MCF 10A (cell line): Measurements from ENCODE around the gene MAGI1. TPM values are rescaled to one million over a fixed set of nuclear protein-coding genes. Genes with fewer than 3 reads are reported as not detected.

ENCODE experiments used
- BruUV-seq: library from RNA; stranded (reverse); fragments of 400-500 nt; replicated peaks from 2 replicates; lab custom pipeline; 2021; lab: Mats Ljungman, UMichigan
- CTCF ChIA-PET: fragments of 300-600 bp; sonication (Branson Sonifier 250); formaldehyde crosslinking; extraction: SDS; loops from one replicate; lab custom pipeline; 2021; ENCODE audit warnings: antibody characterized with exemption, inconsistent platforms; lab: Yijun Ruan, JAX
- POLR2A ChIA-PET: fragments of 300-600, 350-650 bp; sonication (Branson Sonifier 250); formaldehyde crosslinking; extraction: SDS; loops from one replicate; lab custom pipeline; 2020; ENCODE audit warnings: antibody characterized with exemption, inconsistent platforms; lab: Yijun Ruan, JAX
- DNase-seq: peaks from one replicate; pipeline ENCODE4 v3.0.0-alpha.2; 2018; ENCODE audit not compliant: unreplicated experiment
- H3K27ac Mint-ChIP-seq: one replicate; pipeline ENCODE4 v1.8.0; 2022; ENCODE audit warnings: mild to moderate bottlenecking, low read depth, mixed read lengths; ENCODE audit not compliant: unreplicated experiment
- H3K27me3 Mint-ChIP-seq: one replicate; pipeline ENCODE4 v1.8.0; 2022; ENCODE audit warnings: mixed read lengths; ENCODE audit not compliant: insufficient read depth, unreplicated experiment
- H3K36me3 Mint-ChIP-seq: one replicate; pipeline ENCODE4 v1.8.0; 2022; ENCODE audit warnings: mild to moderate bottlenecking, moderate library complexity, mixed read lengths; ENCODE audit not compliant: insufficient read depth, unreplicated experiment
- H3K4me1 Mint-ChIP-seq: one replicate; pipeline ENCODE4 v1.8.0; 2022; ENCODE audit warnings: mixed read lengths; ENCODE audit not compliant: insufficient read depth, unreplicated experiment
- H3K4me3 Mint-ChIP-seq: one replicate; pipeline ENCODE4 v1.8.0; 2022; ENCODE audit warnings: mild to moderate bottlenecking, moderate library complexity, mixed read lengths; ENCODE audit not compliant: unreplicated experiment
- H3K9me3 Mint-ChIP-seq: one replicate; pipeline ENCODE4 v1.8.0; 2022; ENCODE audit warnings: mixed read lengths; ENCODE audit not compliant: unreplicated experiment
- CTCF ChIP-seq: fragments of 200-600 bp; IDR thresholded peaks from one replicate; pipeline ENCODE4 v1.8.0; 2022; ENCODE audit warnings: antibody characterized with exemption, mild to moderate bottlenecking; ENCODE audit not compliant: unreplicated experiment
- intact Hi-C: fragments of 100-400 bp; cut with micrococcal nuclease; formaldehyde crosslinking; loops from 2 replicates; pipeline ENCODE4 v1.14.1; 2022
- total RNA-seq: library from RNA; stranded (reverse); gene quantifications from 2 replicates; pipeline ENCODE4 v1.2.3, GENCODE V29; 2022

MAGI1 gene
- total RNA-seq, 1 experiment from 2014 or later: 6.2 TPM

GRCh38 chr3:65745306-65745705 lies 293.4 kb downstream of the MAGI1 start:
- Mint-ChIP-seq H3K9me3 (no peaks in the 10 kb centered on the region), H3K27ac (no peak overlapping the region), H3K4me1 (no peaks in the 10 kb centered on the region), H3K36me3 (no peaks in the 10 kb centered on the region), H3K4me3 (no peak overlapping the region), H3K27me3 (no peaks in the 10 kb centered on the region)
- CTCF ChIA-PET: interaction anchor here (0.7 kb wide), 1 partner anchor 31 kb away, joined by 3 read pairs; no protein-coding TSS in a partner anchor
- intact Hi-C loops: no loop called here
- TF ChIP-seq CTCF: no peak
- no peak for DNase-seq
- no TSS peak for BruUV-seq
- POLR2A ChIA-PET: no interaction called here

- no peak for DNase-seq
- no TSS peak for BruUV-seq
- intact Hi-C loops: no loop called here
- no peak overlapping the region for H3K27ac Mint-ChIP-seq
- H3K27me3 Mint-ChIP-seq: no peaks in the 10 kb centered on the region
- TF ChIP-seq CTCF: no peak
- no peak overlapping the region for H3K4me3 Mint-ChIP-seq
- CTCF ChIA-PET: interaction anchor here (0.9 to 3.3 kb wide), 2 partner anchors 9 to 11 kb away, joined by 4 to 17 read pairs; no protein-coding TSS in a partner anchor
- no peaks in the 10 kb centered on the region for H3K4me1 Mint-ChIP-seq
- POLR2A ChIA-PET: no interaction called here
- no peaks in the 10 kb centered on the region for H3K36me3 Mint-ChIP-seq
- no peaks in the 10 kb centered on the region for H3K9me3 Mint-ChIP-seq
These were observed 295.8 kb downstream of the MAGI1 start for GRCh38 chr3:65742914-65743313.

- Mint-ChIP-seq H3K36me3 (no peaks in the 10 kb centered on the region), H3K27me3 (no peaks in the 10 kb centered on the region), H3K27ac (no peak overlapping the region), H3K9me3 (no peaks in the 10 kb centered on the region), H3K4me3 (no peak overlapping the region), H3K4me1 (no peaks in the 10 kb centered on the region)
- no peak for TF ChIP-seq CTCF
- POLR2A ChIA-PET: no interaction called here
- BruUV-seq: no TSS peak
- intact Hi-C loops: no loop called here
- CTCF ChIA-PET: interaction anchor here (0.6 to 3.3 kb wide), 5 partner anchors 8 to 245 kb away, joined by 3 to 17 read pairs (median 3); no protein-coding TSS in a partner anchor
- DNase-seq: no peak
These were observed 297.2 kb downstream of the MAGI1 start for GRCh38 chr3:65741540-65741939.

GRCh38 chr3:65739901-65740541 lies 298.7 kb downstream of the MAGI1 start:
- Mint-ChIP-seq H3K9me3 (no peaks in the 10 kb centered on the region), H3K27ac (no peak overlapping the region), H3K4me1 (no peaks in the 10 kb centered on the region), H3K4me3 (no peak overlapping the region), H3K27me3 (no peaks in the 10 kb centered on the region), H3K36me3 (no peaks in the 10 kb centered on the region)
- CTCF ChIA-PET: interaction anchor here (1.6 to 3.3 kb wide), 3 partner anchors 8 to 13 kb away, joined by 7 to 17 read pairs (median 8); no protein-coding TSS in a partner anchor
- intact Hi-C loops: no loop called here
- no peak for TF ChIP-seq CTCF
- POLR2A ChIA-PET: no interaction called here
- BruUV-seq: no TSS peak
- no peak for DNase-seq
